ENCODE data around the gene TECTB.

TECTB gene

DNA sequence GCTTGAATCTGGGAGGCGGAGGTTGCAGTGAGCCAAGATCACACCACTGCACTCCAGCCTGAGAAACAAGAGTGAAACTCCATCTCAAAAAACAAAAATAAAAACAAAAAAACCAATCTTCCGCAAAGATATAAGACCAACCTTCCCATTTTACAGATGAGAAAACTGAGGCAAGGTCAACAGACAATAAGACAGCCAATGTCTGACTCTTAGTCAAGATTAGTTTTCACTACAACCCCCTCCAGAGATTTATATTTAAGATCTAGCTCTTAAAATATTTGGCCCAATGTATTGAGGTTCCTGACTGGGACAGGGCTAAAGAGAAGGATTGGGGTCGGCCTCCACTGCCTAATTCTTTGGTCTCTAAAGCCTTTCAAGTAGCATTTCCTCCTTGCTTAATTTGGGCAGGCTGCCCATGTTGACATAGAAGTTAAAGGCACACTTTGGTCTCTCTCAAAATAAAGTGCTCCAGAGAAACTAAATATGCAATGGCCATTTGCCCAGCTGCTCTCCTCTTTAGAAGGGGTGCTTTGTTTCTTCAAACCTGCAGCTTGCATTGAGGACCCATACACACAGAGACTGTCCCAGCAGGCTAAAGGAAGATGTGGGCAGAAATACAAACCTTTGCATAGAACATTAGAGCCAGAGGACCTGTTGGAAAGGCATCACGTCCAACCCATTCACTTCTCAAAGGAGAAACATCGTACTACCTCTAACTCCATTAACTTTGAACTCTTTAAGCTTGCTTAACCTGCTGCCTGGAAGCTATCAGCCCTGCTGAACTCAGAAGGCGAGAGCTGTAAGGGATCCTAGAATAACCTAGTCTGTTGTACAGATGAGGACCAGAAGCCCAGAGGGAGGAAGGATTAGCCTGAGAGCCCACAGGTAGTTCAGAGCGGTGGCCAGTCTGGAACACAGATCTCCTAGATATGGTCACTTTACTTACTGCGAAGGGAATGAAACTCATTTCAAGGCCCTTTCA, 3.9 kb downstream of the TECTB start:
- TF ChIP-seq ZNF274 (IDR thresholded peaks at IDR 0.05; ENCODE audit: low read depth, low read length) = no peak

DNA sequence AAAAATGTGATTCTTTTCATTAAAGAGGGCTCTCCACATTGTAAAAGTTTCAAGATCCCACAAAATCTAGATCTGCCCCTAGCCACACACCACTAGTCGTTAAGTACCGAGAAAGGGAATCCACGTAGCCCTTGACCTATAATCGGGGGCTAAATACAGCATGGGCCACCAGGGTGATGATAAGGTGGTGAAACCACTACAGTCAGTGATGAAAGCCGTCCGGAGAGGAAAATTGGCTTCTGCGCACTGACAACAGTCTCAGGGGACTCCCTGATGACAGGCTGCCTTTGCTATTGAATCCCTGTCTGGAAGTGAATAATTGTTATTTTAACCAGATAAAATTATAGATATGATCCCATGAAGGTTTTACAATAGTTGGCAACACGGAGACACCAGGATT, 4.6 kb downstream of the TECTB start:
- TF ChIP-seq ZNF274 (IDR thresholded peaks at IDR 0.05; ENCODE audit: low read depth, low read length) = no peak
- H3K4me3 ChIP-seq (ENCODE audit: low read length) = no peak overlapping the region

More for the DNA sequence above, 3.9 kb downstream of the TECTB start:
- no peak overlapping the region for H3K4me3 ChIP-seq (ENCODE audit: low read length)

DNA sequence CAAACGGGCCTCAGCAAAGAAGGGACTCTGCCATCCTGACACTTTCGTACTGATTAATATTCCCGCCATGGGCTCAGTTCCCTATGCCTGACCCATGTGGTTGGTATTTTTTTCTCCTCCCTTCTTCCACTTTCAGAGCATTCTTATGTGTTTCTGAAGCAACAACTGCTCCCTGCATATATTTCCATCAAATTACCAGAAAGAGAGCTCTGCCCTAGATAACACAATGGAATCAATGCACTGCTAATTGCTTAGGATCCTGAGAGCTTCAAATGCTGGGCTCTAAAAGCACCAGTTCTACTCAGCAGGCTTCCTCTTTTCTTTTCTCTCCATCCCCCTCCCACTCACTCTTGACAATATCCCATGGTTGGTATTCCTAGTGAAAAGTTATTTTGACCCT, 5.3 kb downstream of the TECTB start:
- no peak overlapping the region for H3K4me3 ChIP-seq (ENCODE audit: low read length)
- TF ChIP-seq ZNF274 (IDR thresholded peaks at IDR 0.05; ENCODE audit: low read depth, low read length) = no peak

DNA sequence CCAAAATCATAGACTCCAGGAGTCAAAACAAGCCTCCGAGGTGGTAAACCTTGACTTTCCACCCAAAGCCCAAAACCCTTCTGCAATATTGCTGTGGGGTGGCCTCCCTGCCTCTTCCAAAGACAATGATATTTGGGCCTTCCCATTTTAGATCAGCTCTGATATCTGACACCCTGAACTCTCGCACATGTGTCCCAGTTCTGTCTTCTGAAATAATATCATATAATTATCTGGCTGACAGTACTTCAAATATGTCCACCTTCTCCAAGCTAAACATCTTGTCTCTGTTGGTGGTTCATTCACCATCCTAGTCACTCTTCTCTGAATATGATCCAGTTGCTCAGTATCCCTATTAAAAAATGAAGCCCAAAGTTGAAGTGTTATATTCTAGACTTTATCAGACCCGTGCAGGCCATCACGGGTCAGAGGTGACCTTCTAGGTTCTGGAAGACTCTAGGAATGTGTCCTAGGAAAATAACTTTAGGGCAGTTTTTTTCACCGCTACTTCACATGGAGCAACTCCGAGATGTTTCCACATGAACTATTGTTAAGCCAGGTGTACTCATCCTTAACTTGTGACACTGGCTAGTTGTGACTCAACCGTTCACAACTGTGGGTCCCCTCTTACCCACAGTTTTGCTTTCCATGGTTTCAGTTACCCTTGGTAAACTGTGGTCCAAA, 6.3 kb downstream of the TECTB start:
- H3K4me3 ChIP-seq (ENCODE audit: low read length) = no peak overlapping the region
- TF ChIP-seq ZNF274 (IDR thresholded peaks at IDR 0.05; ENCODE audit: low read depth, low read length) = no peak

DNA sequence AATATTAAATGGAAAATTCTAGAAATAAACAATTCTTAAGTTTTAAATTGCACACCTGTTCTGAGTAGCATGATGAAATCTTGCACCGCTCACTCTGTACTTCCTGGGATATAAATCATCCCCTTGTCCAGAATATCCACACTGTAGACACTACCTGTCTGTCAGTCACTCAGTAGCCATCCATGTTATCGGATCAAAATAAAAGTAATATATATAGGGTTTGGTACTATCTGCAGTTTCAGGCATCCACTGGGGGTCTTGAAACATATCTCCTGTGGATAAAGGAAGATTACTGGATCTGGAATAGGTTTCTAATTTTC, 6.8 kb downstream of the TECTB start:
- H3K4me3 ChIP-seq (ENCODE audit: low read length) = no peak overlapping the region
- TF ChIP-seq ZNF274 (IDR thresholded peaks at IDR 0.05; ENCODE audit: low read depth, low read length) = no peak

DNA sequence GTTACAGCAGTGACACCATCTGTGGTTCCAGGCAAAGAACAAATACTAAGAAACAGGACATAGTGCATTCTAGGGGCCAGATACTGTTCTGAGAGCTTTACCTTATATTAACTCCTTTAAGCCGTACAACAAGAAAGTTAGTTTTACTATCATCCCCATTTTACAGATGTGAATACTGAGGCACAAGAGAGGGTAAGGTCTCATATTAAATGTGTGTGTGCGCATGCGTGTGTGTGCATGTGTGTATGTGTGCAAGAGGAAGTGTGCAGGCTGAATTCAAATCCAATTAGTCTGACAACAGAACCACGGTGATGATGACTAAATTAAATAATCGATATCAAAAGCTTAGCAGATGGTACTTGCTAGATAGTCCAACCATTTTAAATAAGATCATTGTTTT, 11.0 kb downstream of the TECTB start:
- no peak overlapping the region for H3K4me3 ChIP-seq (ENCODE audit: low read length)
- no peak for TF ChIP-seq ZNF274 (IDR thresholded peaks at IDR 0.05; ENCODE audit: low read depth, low read length)

DNA sequence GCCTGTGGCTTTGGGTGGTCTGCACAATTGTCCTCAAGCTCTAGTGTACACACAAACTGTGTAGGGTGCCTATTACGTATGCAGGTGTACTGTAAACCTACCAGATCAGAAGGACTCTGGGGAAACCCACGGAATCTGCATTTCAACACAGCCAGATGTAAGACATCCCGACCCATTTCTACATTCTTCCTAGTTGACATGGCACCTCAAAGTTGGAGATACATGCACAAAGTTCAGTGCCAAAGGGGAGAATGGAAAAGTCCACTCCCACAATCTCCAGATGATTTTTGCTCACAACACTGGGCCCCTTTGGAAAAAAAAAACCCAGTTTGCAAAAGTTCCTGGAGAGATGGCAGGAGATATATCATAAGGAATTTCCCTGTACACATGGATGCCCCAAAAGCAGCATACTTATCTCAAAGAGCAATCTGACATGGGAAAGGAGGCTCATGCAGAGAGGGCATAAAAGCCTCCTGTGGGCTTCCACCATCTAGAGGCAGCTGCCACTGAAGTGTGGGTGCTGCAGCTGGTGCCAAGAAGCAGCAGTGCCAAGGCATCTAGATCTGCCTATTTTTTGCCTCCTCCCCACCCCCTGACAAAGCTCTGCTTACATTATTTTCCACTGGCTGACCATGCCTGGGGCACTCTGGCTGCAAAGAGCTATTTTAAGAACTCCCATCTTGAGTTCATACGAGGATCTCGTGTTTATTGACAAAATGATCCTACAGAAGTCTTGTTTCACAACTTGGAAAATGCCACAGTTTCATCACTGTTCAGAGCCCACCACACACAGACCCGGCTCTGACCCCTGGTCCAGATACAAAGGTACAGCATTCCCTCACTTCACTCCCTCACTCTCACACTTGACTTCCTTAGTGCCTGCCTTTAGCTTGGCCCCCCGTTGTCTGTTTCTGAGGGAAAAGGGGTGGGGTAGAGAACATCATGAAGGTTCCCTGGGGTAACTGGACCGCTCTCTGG, 12.9 kb downstream of the TECTB start:
- no peak for TF ChIP-seq ZNF274 (IDR thresholded peaks at IDR 0.05; ENCODE audit: low read depth, low read length)
- no peak overlapping the region for H3K4me3 ChIP-seq (ENCODE audit: low read length)

DNA sequence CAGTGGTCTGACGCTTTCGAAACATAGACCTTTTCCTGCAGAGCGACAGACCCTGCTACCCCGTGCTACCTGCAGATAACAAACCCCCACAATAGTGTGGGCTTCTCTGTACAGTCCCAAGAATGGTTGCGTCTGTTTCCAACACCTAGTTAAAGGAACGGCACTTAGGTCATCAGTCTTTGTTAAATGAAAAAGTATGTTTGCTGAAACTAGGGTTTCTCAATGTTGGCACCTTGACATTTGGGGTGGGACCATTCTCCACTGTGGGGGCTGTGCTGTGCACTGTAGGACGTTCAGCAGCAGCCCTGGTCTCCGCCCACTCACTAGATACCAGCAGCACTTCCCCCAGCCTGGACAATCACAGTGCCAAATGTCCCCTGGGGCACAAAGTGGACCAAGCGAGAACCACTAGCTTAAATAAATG, 13.7 kb downstream of the TECTB start:
- TF ChIP-seq ZNF274 (IDR thresholded peaks at IDR 0.05; ENCODE audit: low read depth, low read length) = no peak
- H3K4me3 ChIP-seq (ENCODE audit: low read length) = no peak overlapping the region

DNA sequence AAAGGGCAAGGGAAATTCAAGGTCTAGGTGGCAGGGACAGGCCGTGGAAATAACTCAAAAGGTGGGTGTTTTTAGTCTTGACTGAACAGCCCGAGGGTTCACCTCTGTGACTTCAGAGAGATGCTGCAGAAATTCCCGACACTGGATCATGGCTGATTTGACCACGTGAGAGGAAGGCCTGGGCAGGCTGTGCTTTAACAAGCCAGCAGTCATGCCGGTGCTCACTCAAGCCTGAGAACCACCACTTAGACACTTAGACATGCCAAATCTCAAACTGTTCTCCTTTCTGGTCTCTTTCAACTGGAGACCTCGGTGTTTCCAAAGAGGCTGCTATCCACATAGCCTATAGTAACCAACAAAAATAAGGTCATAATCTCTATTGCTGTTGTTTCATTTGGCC, 15.4 kb downstream of the TECTB start:
- no peak for TF ChIP-seq ZNF274 (IDR thresholded peaks at IDR 0.05; ENCODE audit: low read depth, low read length)
- H3K4me3 ChIP-seq (ENCODE audit: low read length) = no peak overlapping the region

DNA sequence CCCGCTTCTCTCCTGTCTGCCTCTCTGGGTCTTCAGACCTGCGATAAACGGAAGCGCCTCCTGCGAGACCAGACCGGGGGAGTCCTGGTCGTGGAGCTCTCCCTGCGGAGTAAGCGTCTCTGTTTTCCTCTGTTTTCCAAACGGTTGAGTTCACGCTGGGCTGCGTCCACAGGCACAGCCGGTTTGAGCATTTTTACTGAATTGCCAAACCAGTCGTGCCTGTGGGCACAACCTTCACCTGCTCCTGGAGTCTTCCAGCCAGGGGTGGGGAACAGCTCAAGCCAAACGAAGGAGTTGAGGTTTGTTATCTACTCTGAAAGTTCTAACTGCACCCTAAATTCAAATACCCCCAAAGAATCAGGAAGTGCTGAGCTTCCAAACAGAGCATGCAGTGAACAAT, 16.3 kb downstream of the TECTB start:
- TF ChIP-seq ZNF274 (IDR thresholded peaks at IDR 0.05; ENCODE audit: low read depth, low read length) = no peak

DNA sequence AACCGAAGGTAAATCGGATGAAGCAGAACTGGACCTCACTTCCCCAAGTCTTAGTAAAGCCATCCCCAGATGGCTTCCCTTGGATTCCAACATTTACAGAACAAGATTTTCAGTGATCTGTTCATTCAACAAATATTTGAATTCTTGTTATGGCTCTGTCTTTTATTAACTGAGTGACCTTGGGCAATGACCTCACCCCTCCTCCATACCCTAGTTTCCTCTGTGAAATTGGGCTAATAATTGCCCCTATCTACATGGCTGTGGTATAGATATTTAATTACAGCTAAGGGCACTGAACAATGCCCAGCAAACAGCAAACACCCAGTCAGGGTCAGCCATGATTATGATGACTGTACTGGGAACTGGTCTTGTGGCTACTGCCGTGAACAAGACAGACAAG, 19.1 kb downstream of the TECTB start:
- TF ChIP-seq ZNF274 (IDR thresholded peaks at IDR 0.05; ENCODE audit: low read depth, low read length) = no peak

More for the DNA sequence above, 16.3 kb downstream of the TECTB start:
- H3K4me3 ChIP-seq (ENCODE audit: low read length) = no peak overlapping the region

DNA sequence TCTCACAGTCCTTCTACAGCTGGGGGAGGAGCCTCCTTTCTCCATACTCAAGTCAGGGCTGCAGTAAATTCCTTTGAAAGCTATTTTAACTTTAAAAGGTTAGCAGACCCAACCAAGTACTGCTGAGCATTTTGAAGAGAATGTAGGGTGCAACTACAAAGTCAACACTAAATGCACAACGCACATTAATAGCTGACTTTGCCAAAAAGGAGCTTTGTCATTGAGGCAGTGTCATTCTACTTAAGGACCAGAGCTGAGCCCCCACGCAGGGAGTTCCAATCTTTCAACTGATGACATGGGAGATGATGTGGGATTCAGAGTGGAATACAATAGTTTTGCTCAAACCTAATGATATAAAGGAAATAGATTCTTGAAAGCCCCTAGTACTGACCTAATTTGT, 20.3 kb downstream of the TECTB start:
- no peak overlapping the region for H3K4me3 ChIP-seq (ENCODE audit: low read length)
- TF ChIP-seq ZNF274 (IDR thresholded peaks at IDR 0.05; ENCODE audit: low read depth, low read length) = no peak

More for the DNA sequence above, 19.1 kb downstream of the TECTB start:
- no peak overlapping the region for H3K4me3 ChIP-seq (ENCODE audit: low read length)

DNA sequence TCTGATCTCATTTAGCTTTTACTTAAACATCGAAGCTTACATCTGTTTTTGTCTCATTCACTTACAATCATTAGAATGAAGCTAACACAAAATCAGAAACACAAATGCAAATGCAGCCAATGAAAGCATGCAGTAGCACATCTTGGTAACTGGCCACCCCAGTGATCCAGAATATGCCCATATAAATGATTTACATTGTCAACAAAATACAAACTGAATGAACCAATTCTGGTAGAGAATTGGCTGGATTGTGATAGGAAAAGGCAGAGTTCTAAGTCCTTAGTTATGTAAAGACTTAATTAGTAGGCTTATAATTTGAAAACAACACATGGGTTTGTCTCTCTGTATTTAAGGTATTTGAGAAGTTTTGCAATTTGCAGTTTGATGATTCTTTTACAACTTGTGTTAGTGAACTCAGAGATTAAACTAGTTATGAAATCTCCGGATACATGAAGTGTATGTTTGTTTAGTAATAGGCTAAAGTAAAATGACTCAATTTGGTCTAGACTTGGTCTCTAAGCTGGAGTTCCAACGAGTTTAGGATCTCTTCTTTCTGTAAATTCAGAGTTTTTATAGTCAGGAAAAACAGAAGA, 21.2 kb downstream of the TECTB start:
- no peak for TF ChIP-seq ZNF274 (IDR thresholded peaks at IDR 0.05; ENCODE audit: low read depth, low read length)
- H3K4me3 ChIP-seq (ENCODE audit: low read length) = no peak overlapping the region

Measured in GM08714 (cell line).